Sigmoid colon (tissue), 7 donors: Measurements from ENCODE around the gene SLC8A1. TPM values are rescaled to one million over a fixed set of nuclear protein-coding genes. Genes with fewer than 3 reads are reported as not detected.

Experiments used
- DNase-seq: peaks from one replicate; pipeline ENCODE4 v3.0.0-alpha.2; 2019
- H3K27ac ChIP-seq, 4 donors: fragments of 200-600 bp; sonication (generic); one replicate each; pipeline ENCODE4 v1.5.1; 2016 to 2019; ENCODE audit warnings: mild to moderate bottlenecking in 1 of 4
- H3K27me3 ChIP-seq, 3 donors: fragments of 200-600 bp; sonication (generic); one replicate each; pipeline ENCODE4 v1.5.1; 2019; ENCODE audit warnings: mild to moderate bottlenecking in 1 of 3
- H3K36me3 ChIP-seq, 4 donors: fragments of 200-600 bp; sonication (generic); one replicate each; pipeline ENCODE4 v1.5.1; 2016 to 2019
- H3K4me1 ChIP-seq, 4 donors: fragments of 200-600 bp; sonication (generic); one replicate each; pipeline ENCODE4 v1.5.1; 2017 to 2019
- H3K4me3 ChIP-seq, 4 donors: fragments of 200-600 bp; sonication (generic); one replicate each; pipeline ENCODE4 v1.5.1; 2017 to 2019; ENCODE audit warnings: mild to moderate bottlenecking in 2 of 4, moderate library complexity in 1 of 4
- H3K9me3 ChIP-seq, 4 donors: fragments of 200-600 bp in 3 of 4; sonication (generic) in 3 of 4; one replicate each; pipeline versions ENCODE4 v1.5.1 to v1.6.1; 2013 to 2019
- EP300 ChIP-seq, 4 donors: sonication (generic); formaldehyde crosslinking; IDR thresholded peaks; one replicate each; pipeline ENCODE4 v1.6.1; 2017; ENCODE audit warnings: antibody characterized with exemption in 4 of 4
- POLR2A ChIP-seq, 2 donors: fragments of 450-650 bp; IDR thresholded peaks; one replicate each; pipeline ENCODE4 v1.6.1; 2016; ENCODE audit warnings: antibody characterized with exemption in 2 of 2, mild to moderate bottlenecking in 2 of 2, moderate library complexity in 2 of 2
- POLR2AphosphoS5 ChIP-seq, 4 donors: sonication (generic); formaldehyde crosslinking; IDR thresholded peaks; one replicate each; pipeline ENCODE4 v1.6.1; 2017; ENCODE audit warnings: antibody characterized with exemption in 4 of 4
- WGBS, 2 donors: extraction: QIAGEN DNeasy Blood & Tissue Kit; methylation state at CpG; one replicate each; pipeline ENCODE4 v1.1.7; 2013; 5-methylcytosine and 5-hydroxymethylcytosine counted together
- intact Hi-C: fragments of 100-400 bp; cut with DNase I; formaldehyde crosslinking; loops from one replicate; pipeline ENCODE4 v1.15.1; 2023
- polyA plus RNA-seq, 3 donors: library from polyadenylated mRNA; stranded (reverse); fragments of 200-250 nt; gene quantifications; one replicate each; pipeline ENCODE4 v1.2.3, GENCODE V29; 2013
- total RNA-seq, 4 donors: library from RNA; depleted of rRNA; stranded (reverse); fragments of >200 nt; gene quantifications; one replicate each; pipeline ENCODE4 v1.1.0, GENCODE V29; 2016
- TF ChIP-seq, protein P1 (sequence below), 4 experiments: fragments of 450-650 bp in 3 of 4; fragments of 200-600 bp in 1 of 4; IDR thresholded peaks; one replicate each; pipeline ENCODE4 v1.5.1; 2016 to 2019; ENCODE audit warnings: antibody characterized with exemption in 4 of 4, mild to moderate bottlenecking in 3 of 4, moderate library complexity in 2 of 4
- donor health status: healthy with polysubstance abuse.
- donor health status: Bipolar disorder and iron deficiency.
- donor health status: healthy.

SLC8A1 gene
- total and polyA plus RNA-seq, 7 donors = 0.60 to 337 (median 229) TPM

DNA sequence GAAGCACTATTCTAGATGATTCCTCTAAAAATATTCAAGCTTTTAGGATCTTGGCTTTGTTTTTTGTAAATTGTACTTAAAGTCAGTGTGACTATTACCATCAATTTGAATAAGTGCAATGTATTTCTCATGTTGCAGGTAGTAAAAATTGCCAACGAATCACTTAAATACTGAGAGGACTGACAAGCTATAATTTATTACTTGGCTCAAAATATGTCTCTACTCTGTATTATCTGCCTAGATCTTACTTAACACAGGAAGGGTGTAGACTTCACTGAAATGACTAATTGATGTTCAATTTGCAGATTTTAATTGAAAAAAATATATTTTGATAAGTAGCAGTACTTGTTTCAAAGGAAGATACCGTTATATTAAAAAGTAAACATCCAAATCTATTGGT lies 202.3 kb downstream of the SLC8A1 start:
- Histone ChIP-seq H3K4me1 (peaks cover 0 to 54% (median 28%) of the 10 kb centered on the region in 4 donors), H3K27me3 (no peaks in the 10 kb centered on the region), H3K27ac (peak overlapping the region in 1 of 4 donors; percentile 59), H3K9me3 (no peaks in the 10 kb centered on the region), H3K4me3 (no peak overlapping the region), H3K36me3 (no peaks in the 10 kb centered on the region)
- no peak for DNase-seq
- intact Hi-C loops = loop anchor here (10.0 kb wide), 3 partner anchors 305 to 505 kb away; no protein-coding TSS in a partner anchor
- TF ChIP-seq POLR2AphosphoS5 (IDR thresholded peaks at IDR 0.05) (no peak), EP300 (IDR thresholded peaks at IDR 0.05) (no peak), POLR2A (IDR thresholded peaks at IDR 0.05) (no peak)
- TF ChIP-seq, protein P1, sequence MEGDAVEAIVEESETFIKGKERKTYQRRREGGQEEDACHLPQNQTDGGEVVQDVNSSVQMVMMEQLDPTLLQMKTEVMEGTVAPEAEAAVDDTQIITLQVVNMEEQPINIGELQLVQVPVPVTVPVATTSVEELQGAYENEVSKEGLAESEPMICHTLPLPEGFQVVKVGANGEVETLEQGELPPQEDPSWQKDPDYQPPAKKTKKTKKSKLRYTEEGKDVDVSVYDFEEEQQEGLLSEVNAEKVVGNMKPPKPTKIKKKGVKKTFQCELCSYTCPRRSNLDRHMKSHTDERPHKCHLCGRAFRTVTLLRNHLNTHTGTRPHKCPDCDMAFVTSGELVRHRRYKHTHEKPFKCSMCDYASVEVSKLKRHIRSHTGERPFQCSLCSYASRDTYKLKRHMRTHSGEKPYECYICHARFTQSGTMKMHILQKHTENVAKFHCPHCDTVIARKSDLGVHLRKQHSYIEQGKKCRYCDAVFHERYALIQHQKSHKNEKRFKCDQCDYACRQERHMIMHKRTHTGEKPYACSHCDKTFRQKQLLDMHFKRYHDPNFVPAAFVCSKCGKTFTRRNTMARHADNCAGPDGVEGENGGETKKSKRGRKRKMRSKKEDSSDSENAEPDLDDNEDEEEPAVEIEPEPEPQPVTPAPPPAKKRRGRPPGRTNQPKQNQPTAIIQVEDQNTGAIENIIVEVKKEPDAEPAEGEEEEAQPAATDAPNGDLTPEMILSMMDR (IDR thresholded peaks at IDR 0.05) = no peak
- 61 to 79% methylated on average over 2 of the region's 2 CpGs for WGBS, 2 donors

DNA sequence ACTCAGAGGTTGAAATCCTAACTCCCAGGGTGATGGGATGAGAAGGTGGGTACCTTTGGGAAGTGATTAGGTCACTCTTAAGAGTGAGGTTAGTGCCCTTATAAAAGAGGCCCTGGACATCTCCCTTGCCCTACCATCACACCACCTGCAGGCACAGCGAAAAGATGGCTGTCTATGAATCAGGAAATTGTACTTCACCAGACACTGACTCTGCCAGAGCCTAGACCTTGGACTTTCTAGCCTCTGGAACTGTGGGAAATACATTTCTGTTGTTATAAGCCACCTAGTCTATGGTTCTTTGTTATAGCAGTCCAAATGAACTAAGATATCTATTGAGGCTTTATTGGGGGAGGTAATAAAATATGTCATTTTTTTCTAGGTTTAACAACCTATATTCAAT lies 203.6 kb downstream of the SLC8A1 start:
- Histone ChIP-seq H3K4me3 (no peak overlapping the region), H3K27me3 (no peaks in the 10 kb centered on the region), H3K36me3 (no peaks in the 10 kb centered on the region), H3K27ac (peak overlapping the region in 1 of 4 donors; percentile 70), H3K4me1 (peaks cover 0 to 67% (median 40%) of the 10 kb centered on the region in 4 donors), H3K9me3 (no peaks in the 10 kb centered on the region)
- DNase-seq = no peak
- intact Hi-C loops = loop anchor here (10.0 kb wide), 3 partner anchors 307 to 507 kb away; no protein-coding TSS in a partner anchor
- WGBS, 2 donors = 38 to 73% methylated on average over 1 of the region's 1 CpG
- TF ChIP-seq, protein P1 (IDR thresholded peaks at IDR 0.05) = no peak
- no peak for TF ChIP-seq EP300 (IDR thresholded peaks at IDR 0.05)
- no peak for TF ChIP-seq POLR2AphosphoS5 (IDR thresholded peaks at IDR 0.05)
- TF ChIP-seq POLR2A (IDR thresholded peaks at IDR 0.05) = no peak

DNA sequence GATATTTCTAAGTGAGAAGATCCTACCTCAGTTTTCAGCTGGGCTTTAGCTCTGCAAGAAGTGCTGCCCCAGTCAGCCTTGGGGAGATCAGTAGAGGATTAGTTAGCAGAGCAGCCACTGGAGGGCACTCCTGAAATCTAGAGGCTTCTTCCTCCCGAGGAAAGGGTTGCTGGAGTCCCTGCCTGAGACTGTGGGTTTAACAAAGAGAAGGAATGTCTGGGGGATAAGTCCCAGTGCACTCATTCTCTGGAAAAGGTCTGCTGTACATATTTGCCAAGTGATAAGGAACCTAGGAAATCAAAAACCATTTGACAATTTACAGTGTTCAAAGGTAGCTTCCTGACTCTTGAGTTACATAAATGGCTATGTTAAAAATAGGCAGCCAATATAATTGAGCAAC lies 207.2 kb downstream of the SLC8A1 start:
- Histone ChIP-seq H3K4me1 (peaks cover 0 to 63% (median 50%) of the 10 kb centered on the region in 4 donors), H3K4me3 (no peak overlapping the region), H3K36me3 (no peaks in the 10 kb centered on the region), H3K27ac (peak overlapping the region; percentile 1 to 75 (median 67)), H3K9me3 (no peaks in the 10 kb centered on the region), H3K27me3 (no peaks in the 10 kb centered on the region)
- intact Hi-C loops = loop anchor here (2.0 to 10.0 kb wide), 4 partner anchors 208 to 510 kb away; partner anchors contain the start of gene SLC8A1
- 3 to 10% methylated on average over 1 of the region's 1 CpG for whole genome bisulfite sequencing, 2 donors
- DNase-seq = peak; percentile 77
- TF ChIP-seq POLR2AphosphoS5 (IDR thresholded peaks at IDR 0.05) = no peak
- TF ChIP-seq, protein P1 (IDR thresholded peaks at IDR 0.05) = peak in 3 of 4 experiments; percentile 23 to 48 (median 40)

DNA sequence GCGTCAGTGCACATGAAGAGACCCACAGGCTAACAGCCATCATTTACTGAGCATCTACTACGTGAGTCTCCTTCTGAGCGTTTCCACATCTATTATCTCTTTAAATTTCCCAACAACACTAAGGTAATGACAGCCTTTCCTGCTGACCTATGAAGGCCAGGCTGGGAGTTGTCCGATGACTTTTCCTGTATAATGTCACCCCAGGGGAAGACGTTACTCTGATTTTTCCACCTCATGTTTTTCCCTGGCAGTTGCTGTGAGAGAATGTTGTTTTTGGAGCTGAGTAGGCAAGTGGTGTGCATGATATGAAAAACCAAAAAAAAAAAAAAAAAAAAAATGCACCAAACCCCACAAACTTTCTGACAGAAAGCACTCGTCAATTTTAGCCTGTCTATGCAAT lies 207.6 kb downstream of the SLC8A1 start:
- intact Hi-C loops = loop anchor here (2.0 to 10.0 kb wide), 4 partner anchors 209 to 511 kb away; partner anchors contain the start of gene SLC8A1
- no peaks in the 10 kb centered on the region for H3K36me3 ChIP-seq
- WGBS, 2 donors = 41 to 69% methylated on average over 6 of the region's 6 CpGs
- peak overlapping the region; percentile 1 to 75 (median 67) for H3K27ac ChIP-seq
- H3K4me3 ChIP-seq = no peak overlapping the region
- no peak for TF ChIP-seq EP300 (IDR thresholded peaks at IDR 0.05)
- TF ChIP-seq POLR2AphosphoS5 (IDR thresholded peaks at IDR 0.05) = no peak
- TF ChIP-seq POLR2A (IDR thresholded peaks at IDR 0.05) = no peak
- TF ChIP-seq, protein P1 (IDR thresholded peaks at IDR 0.05) = no peak
- H3K4me1 ChIP-seq = peaks cover 0 to 68% (median 53%) of the 10 kb centered on the region in 4 donors
- DNase-seq = no peak
- no peaks in the 10 kb centered on the region for H3K27me3 ChIP-seq
- H3K9me3 ChIP-seq = no peaks in the 10 kb centered on the region
